ENCODE data around the gene ARF1.

DNA sequence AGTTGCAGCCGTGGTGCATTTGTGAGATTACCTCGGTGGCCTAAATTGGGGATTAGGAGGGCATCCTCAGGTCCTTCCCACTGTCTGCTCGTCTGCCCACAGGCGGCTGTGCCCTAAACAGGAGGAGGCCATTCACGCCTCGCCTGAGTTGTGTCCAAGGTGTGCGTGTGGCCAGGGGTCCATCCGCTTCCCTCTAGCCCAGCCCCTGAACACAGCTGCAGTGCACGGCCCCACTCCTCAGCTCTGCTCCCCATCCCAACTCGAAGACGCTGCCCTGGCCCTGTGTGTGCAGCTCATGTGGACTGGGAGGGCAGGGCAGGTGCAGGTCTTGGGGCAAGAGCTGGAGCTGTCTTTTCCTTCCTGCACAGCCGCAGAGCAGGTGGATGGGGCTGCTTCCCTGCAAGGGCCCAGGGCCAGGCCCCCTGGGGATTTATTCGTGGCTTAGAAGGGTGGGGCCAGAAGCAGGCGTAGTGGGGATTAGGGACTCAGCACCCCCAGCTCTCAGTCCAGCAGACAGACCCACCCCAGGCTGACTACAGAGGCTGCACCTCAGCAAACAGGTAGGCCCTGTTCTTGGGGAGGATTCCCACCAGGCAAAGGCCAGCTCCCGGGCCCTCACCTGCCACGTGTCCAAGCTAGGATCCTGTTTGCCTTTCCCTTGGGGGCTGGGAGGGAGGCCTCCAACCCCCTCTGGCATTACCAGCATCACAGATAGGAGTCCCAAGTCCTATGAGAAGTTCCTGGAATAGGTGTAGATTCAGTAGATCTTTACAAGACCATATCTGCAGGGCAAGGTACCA lies 61.9 kb downstream of the ARF1 start:
- no peak for TF ChIP-seq POLR2AphosphoS5 (IDR thresholded peaks at IDR 0.05; ENCODE audit: insufficient read depth in 1 of 2, low read depth in 1 of 2)
- TF ChIP-seq POLR2A (IDR thresholded peaks at IDR 0.05), result no peak
